NCI-H2196 treated with DMSO at 0.1 percent for 48 hours (cell line): ENCODE measurements around the gene MUC6.

Experiments used
- DNase-seq: peaks from one replicate; lab custom pipeline; 2025; ENCODE audit not compliant: unreplicated experiment; lab: John Stamatoyannopoulos, UW

Gene MUC6

DNA sequence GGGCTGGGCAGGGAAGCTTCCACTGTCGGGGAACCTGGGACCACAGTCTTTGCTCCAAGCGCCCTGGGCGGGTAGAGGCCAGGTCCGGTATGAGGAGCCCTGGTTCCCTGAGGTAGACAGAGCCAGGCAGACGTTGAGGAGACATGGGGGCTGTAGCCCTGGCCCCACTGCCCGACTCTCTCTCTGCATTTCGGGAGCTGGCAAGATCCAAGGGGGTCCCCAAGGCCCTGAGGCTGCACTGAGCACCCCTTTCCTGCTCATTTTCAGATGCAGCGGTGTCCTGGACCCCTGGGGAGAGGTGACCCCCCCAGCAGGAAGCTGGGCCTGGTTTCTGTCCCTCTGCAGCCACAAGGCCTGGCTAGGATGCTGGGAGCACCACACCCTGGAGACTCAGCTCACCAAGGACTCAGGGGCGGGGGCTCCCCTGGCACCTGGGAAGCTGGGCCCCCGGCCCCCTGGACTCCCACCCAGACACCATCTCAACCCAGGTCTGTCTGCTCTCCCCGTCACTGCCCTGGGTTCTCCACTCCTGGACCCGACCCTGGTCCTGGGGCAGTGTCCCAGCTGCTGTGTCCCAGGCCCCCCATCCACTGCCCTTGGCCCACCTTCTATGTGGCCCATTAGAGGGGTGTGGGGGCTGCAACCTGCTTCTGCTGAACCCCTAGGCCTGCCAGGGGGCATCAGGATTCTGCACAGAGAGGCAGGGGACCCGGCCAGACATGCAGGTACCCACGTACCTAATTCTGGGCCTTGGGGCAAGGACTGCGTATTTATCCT is 15.0 kb upstream of the MUC6 start:
- no peak for DNase-seq

DNA sequence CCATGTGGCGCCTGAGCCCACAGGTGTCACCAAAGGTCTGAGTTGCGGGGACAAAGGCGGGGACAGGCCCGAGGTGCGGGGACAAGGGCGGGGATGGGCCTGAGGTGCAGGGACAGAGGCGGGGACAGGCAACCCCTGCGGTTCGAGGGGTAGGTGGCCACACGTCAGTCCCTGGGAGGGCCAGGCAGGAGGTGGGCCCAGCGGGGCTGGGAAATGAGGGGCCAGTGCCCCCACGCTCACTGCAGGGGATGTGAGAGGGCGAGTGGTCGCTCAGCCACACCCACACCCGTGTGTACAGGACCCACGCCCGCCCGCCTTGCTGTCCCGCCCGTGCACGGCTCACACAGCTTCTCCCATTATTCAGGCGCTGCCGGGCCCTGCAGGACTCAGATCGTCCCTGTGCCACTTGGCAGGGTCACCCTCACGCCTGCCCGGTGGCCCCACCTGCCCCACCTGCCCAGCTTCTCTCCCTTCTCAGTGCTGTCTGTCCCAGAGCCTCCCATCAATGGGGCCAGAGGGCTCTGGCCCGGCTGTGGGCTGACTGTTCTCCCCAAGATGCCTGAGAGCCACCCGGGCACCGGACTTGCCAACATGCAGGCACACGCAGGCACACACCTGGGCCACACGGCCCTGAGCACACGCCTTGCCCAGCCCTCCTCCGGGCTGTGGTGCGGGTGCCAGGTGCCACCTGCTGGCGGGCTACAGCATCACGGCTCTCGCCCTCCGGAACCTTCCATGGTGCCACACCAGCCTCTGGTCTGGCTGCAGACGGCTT is 14.2 kb upstream of the MUC6 start:
- peak; percentile 35 for DNase-seq

DNA sequence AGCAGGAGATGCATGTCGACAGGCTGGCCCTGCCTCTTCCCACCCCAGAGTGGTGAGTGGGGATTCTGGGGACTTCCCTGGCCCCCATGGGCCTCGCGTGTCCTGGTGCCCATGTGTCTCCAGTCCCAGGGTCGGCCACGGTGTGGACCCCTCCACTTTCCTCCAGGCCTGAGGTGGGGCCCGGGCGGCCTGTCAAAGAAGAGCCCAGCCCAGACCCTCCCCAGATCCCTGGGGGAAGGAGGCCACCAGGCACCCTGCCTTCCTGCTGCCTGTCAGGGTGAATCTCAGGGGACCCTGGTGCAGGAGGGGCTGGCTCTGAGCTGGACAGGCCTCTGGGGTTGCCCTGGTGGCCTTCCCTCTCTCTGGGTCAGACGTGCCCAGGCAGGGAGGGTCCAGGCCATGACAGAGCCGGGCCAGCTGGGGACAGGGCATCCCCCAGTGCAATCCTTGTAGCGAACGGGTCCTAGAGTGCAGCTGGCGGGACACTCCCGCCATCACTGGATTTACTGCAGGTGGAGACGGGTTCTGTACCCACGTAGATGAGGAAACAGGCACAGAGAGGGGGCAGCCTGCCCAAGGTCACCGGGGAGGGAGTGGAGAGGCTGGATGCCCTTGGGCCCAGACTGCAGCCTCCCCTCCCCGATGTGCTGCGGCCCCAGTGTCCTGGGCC is 13.5 kb upstream of the MUC6 start:
- no peak for DNase-seq

DNA sequence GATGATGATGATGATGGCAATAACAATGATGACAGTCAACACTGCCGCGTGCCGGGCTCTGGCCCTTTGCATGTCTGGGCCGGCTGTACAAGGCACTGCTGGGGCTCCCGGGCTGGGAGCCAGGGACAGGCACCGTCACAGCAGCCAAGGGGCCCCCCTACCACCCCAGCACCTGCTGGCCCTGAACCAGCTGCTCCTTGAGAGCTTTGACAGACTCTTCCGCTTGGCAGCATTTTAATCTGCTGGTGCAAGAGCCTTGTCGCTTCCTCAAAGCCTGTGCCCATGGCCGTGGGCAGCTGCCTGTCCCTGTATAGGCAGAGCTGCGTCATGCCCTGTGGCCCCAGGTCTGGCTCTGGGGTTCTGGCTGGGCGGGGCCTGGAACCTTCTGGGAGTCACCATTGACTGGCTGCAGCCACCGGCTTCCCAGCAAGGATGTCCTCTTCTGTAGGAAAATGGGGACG is 12.9 kb upstream of the MUC6 start:
- no peak for DNase-seq

DNA sequence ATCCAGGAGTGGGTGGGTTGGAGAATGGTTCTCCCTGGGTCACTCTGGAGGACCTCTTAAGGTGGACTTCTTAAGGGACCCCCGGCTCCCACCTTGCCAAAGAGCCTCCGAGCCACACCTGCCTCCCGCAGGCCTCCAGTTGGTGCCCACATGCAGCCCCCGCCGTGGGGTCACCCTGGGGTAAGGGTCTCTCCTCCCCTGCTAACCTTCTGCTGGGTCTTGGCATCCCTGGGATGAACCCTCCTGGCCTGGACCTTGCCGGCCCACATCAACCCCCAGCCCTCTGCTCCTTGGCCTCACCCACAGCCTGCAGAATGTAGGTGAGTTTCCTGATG is 12.5 kb upstream of the MUC6 start:
- DNase-seq = no peak

DNA sequence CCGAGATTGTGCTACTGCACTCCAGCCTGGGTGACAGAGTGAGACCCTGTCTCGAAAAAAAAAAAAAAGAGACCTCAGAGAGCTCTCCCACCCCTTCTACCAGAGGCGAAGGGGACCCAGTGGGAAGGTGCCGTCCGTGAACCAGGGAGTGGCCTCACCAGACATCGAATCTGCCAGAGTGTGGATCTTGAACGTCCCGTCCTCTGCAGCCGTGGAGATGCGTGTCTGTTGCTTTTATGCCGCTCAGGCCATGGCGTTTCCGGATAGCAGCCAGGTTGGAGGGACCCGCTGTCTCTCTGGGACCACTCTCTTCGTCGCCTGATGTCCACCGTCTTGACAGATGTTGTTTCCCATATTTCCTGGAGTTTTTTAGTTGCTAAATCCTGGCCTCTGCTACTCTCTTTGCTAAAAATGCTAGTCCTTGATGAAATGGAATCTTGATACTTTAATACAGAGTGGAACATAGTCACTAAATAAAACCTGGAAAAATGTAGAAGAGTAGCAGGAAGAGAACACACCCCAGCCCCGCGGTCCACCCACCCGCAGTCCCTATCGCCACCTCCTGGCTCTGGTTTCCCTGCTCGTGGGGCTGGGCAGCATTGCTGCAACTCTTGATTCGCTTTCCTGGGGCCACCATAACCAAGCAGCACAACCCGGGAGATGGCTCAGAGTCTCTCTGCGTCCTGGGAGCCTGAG is 12.0 kb upstream of the MUC6 start:
- no peak for DNase-seq

DNA sequence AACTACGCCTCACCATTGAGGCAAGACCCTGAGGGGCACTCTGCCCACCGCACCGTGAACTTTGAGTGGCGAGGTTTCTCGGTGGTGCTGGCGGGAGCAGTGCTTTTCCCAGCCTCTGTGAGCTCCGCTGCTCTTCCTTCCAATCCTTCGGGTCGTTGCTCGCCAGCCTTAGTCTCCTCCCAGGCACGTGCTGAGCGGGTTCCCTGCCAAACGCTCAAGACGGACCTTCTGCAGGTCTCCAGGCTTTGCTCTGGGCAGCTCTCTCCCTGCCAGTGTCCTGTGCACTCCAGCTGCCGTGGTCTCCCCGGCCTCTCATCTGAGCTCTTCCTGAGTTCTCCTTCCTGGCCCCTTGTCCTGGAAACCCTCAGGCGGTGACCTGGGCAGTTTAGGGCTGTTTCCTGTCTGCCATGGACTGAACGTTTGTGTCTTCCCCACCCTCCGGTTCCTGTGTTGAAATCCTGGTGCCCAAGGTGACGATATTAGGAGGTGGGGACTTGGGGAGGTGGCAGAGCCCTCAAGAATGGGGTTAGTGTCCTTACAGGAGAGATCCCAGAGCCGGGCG is 11.2 kb upstream of the MUC6 start:
- DNase-seq = no peak

DNA sequence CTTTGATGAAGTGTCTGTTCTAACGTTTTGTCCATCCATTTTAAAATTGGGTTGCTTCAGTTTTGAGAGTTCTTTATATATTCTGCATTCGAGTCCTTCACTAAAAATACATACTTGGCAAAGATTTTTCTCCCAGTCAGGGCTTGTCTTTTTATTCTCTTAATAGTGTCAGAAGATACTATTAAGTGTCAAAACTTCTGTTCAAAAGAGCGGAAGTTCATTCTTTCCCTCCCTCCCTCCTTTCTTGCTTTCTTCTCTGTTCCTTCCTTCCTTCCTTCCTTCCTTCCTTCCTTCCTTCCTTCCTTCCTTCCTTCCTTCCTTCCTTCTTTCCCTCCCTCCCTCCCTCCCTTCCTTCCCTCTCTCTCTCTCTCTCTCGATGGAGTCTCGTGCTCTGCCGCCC is 7.6 kb upstream of the MUC6 start:
- DNase-seq = no peak

DNA sequence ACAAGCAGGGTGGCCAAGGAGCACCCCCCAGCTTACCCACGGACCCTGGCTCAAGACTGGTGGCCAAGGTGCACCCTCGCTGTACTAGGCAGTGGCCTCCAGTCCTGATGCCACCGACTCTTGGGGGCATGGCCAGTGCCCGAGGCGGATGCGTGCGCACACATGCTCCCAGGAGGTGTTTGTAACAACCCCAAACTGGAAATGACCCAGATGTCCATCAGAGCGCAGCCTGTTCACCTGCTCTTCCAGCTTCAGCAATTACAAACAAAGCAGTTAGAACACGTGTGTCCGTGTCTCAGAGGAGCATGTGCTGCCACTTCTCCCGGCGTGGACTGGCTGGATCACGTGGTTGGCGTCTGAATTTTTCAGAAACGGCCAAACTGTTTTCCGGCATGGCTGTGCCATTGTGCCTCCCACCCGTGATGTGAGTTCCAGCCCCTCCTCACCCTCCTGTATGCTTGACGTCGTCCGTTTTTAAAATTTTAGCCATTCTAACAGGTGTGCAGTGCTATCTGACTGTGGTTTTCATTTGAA is 7.1 kb upstream of the MUC6 start:
- no peak for DNase-seq

DNA sequence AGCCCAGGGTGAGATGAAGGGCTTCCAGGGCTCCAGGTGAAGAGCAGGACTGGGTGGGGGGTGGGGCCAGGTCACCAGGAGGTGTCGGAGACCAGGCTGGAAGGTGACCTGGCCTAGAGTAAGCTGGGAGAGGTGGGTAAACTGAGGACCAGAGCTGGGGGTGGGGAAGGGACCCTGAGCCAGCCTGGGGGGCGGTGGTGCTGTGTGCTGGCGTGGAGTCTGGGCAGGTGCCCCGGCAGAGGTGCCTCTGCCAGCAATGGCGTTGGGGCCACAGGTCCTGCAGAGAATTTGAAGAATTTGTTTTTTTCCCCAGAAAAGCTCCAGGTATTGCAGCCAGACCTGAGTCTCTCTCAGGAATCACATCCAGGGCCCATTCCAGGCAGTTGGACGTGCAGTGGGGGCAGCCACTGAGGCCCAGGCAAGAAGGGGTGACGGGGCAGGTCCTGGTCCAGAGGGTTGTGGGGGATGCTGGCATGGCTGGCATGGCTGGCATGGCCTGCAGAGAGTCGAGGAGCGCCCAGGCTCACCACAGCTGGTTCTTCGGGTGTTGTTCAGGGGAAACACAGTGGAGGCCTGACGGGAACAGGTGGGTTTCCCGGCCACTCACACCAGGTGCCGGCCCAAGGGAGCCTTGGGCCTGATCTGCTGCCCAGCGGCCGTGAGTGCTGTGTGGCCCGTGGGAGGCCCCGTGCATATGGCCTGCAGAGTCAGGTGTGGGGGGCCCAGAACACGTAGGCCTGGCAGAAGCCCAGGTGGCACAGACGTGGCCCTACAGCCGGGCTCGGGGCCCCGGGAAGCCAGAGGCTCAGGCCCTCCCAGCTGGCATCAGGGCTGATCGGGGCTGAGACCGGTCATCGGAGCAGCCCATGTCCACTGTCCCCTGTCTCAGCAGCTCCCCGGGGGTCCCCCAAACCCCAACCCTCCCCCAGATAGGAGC is 6.4 kb upstream of the MUC6 start:
- no peak for DNase-seq

DNA sequence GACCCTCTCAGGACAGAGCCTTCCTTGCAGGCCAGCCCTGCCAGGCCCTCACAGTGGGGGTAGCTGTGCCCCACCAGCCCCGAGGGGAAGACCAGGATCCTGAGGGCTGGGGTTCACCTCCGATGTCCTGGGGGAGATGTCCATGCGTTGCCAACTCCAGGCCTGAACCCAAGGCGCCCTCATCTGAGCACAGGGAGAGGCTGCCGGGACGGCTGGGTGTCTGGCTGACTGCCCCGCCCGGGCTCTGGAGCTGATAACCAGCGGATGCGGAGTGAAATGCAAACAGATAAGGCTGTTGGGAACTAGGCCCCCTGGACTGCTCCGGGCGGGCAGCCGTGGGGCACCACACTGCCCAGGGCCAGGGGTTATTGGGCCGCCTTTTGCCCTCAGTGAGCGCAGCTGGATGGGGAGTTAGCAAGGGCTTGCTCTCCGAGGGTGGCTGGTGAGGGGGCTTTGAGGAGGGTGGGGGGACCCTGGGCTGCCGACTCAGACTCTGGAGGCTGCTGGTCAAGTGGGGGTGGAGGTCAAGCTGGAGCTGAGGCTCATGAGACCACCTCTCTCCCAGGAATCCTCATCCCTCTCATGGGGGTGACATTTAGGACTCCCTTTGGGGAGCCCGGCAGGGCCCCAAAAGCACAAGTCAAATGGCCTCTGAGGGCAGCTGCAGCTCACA is 5.6 kb upstream of the MUC6 start:
- no peak for DNase-seq

DNA sequence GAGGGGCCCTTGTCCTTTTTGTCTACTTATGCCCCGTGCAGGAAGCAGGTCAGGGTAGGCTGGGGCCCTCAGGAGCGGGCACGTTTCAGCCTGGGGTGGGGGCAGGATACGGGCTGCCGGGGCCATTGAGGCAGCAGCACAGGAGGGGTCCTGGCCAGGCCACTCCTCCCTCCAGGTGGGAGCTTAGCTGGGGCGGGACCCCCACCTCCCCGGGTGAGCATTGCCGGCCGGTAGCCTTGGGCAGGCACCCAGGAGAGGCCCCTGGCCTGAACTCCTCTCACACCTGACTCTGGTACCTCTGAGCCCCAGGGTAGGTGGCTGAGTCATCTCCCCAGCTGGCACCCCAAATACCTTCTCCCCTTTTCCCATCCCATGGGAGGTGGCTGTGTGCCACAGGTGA is 5.0 kb upstream of the MUC6 start:
- no peak for DNase-seq

DNA sequence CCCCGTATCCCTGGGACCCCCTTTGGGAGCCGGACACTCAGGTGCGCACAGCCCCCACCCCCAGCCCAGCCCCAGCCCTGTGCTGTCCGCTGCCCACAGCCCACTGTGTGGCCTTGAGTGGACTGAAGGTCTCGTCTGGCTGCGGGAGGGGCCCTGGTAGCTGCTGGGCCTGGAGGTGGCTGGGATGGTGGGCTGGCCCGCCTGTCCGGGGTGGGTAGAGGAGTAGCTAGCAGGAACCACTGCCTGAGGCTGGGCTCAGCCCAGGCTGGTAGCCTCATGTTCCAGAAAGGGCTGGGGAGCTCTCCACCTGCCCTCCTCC is 4.6 kb upstream of the MUC6 start:
- DNase-seq = no peak

DNA sequence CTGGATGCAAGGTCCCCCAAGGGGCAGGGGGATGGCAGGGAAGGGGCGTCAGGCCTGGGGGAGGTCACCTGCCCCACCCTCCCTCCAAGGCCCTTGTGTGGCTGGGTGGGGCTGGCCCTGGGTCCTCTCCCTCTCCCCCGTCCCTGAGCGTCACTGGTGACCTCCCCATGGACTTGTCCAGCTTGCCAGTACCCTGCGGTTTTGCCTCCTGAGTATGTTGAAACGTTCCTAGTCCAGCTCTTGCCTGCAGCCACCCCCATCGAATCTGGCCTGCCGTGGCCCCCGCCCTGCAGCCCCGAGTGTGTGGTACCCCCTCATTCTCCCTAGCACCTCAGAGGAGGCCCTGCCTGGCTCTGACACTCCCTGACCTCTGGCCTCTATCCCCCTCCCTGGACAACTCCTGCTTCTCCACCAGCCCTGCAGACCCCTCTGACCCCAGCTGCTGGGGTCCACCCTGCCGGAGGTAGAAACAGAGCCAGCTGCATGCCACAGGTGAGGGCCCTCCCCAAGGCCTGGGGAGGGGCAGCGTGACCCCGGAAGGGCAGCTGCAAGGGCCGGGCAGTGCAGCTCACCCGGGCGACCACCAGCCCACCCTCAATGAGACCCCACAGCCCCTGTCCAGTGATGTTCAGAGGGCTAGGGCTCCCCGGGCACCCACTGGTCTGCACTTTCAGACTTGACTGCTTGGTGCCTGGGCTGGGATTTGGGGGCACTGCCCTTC is 4.1 kb upstream of the MUC6 start:
- DNase-seq = no peak

DNA sequence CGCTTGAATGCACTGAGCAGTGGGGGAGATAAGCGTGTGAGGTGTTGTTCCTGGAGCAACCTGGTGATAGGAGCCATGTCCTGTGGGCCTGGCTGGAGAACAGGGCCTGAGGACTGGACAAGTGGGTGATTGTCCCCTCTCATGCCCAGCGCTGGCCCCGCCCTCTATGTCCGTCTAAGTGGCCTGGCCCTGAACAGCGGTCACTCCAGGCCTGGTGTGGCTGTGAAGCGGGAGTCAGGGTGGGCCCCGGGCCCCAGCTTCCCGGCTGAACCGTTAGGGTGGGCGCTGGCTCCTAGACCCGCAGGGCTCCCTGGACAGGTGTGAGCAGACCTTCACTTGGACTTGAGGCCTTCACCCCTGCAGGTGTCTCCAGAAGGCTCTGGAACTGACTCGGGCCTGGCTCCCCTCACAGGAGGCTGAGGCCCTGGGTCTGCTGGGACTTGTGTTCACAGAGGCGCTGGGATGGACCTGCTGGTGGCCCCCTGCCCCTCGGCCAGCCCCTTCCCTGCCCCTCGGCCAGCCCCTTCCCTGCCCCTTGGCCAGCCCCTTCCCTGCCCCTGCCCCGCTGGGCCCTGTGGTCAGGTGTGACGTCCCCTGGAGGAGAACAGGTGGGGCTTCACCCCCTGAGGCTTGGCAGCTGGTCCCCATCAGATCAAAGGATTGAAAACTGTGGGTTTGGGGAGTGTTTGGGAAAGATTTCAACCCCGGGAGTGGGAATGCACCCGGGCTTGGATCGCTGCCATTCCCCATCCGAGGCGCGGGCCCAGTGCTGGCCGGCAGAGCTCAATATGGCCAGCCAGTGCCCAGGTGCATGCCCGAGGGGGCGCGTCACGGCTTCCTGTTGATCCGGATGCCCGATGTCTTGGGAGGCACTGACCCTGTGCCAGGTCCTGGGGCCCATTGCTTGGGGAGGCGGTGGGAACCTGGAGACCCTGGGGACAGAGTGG is 3.2 kb upstream of the MUC6 start:
- no peak for DNase-seq

DNA sequence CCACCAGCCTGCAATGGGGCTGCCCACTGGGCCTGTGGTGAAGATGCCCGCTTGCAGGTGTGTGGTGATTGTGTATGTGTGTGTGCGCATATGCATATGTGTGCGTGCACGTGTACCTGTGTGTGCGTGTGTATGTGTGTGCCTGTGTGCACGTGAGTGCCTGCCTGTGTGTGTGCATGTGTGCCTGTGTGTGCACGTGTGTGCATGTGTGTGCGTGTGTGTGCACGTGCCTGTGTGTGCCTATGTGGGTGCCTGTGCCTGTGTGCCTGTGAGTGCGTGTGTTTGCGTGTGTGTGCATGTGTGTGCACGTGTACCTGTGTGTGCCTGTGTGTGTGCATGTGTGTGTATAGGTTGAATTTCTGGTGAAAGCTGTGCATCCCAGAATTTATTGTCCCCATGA is 2.4 kb upstream of the MUC6 start:
- DNase-seq = no peak

DNA sequence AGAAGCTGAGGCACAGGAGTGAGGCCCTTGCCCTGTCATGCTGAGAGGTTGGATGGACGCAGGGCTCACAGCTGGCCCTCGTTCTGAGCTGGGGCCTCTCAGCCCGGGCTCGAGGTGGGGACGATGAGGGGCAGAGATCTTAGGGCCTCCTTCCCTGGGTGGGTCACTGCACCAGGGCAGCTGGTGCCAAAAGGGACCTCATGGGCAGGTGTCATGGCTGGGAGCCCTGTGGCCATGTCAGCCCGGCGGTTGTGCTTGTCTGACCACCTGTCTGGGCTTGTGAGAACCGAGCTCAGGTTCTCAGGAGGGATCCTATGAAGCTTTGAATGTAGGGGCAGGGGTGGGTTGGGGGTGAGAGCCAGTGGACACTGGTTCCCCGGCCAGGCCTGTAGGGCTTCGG is 1.8 kb upstream of the MUC6 start:
- DNase-seq = no peak
